Rectal smooth muscle tissue (tissue), 1 donor: ENCODE data around the gene AGPAT4.

Source experiments
- H3K27ac ChIP-seq: one replicate; pipeline ENCODE4 v1.7.0; 2013; ENCODE audit warnings: low read depth, low read length, inconsistent platforms
- H3K27me3 ChIP-seq: one replicate; pipeline ENCODE4 v1.7.0; 2013; ENCODE audit warnings: low read length; ENCODE audit not compliant: control insufficient read depth, insufficient read depth
- H3K36me3 ChIP-seq: one replicate; pipeline ENCODE4 v1.7.0; 2013; ENCODE audit warnings: low read length; ENCODE audit not compliant: control insufficient read depth, insufficient read depth
- H3K4me1 ChIP-seq: one replicate; pipeline ENCODE4 v1.7.0; 2013; ENCODE audit warnings: low read length; ENCODE audit not compliant: control insufficient read depth, insufficient read depth
- H3K4me3 ChIP-seq: one replicate; pipeline ENCODE4 v1.7.0; 2013; ENCODE audit warnings: low read length
- H3K9ac ChIP-seq: one replicate; pipeline ENCODE4 v1.7.0; 2013; ENCODE audit warnings: low read length

Gene AGPAT4

GRCh38 chr6:161264181-161264580 is 9.7 kb downstream of the AGPAT4 start:
- Histone ChIP-seq H3K4me1 (peaks cover 2% of the 10 kb centered on the region), H3K4me3 (no peak overlapping the region), H3K27ac (no peak overlapping the region), H3K9ac (no peak overlapping the region), H3K36me3 (peaks cover 3% of the 10 kb centered on the region), H3K27me3 (no peaks in the 10 kb centered on the region)

GRCh38 chr6:161261816-161262215 is 12.0 kb downstream of the AGPAT4 start:
- H3K27ac ChIP-seq: no peak overlapping the region
- H3K4me3 ChIP-seq: no peak overlapping the region
- no peaks in the 10 kb centered on the region for H3K27me3 ChIP-seq
- H3K9ac ChIP-seq: no peak overlapping the region
- H3K36me3 ChIP-seq: peaks cover 3% of the 10 kb centered on the region
- H3K4me1 ChIP-seq: no peaks in the 10 kb centered on the region

GRCh38 chr6:161261325-161261724 is 12.5 kb downstream of the AGPAT4 start:
- Histone ChIP-seq H3K4me1 (no peaks in the 10 kb centered on the region), H3K27ac (no peak overlapping the region), H3K27me3 (no peaks in the 10 kb centered on the region), H3K4me3 (no peak overlapping the region), H3K9ac (no peak overlapping the region), H3K36me3 (peaks cover 3% of the 10 kb centered on the region)

GRCh38 chr6:161259302-161259701 is 14.6 kb downstream of the AGPAT4 start:
- H3K27ac ChIP-seq: no peak overlapping the region
- no peaks in the 10 kb centered on the region for H3K27me3 ChIP-seq
- peaks cover 3% of the 10 kb centered on the region for H3K36me3 ChIP-seq
- peaks cover 12% of the 10 kb centered on the region for H3K4me1 ChIP-seq
- no peak overlapping the region for H3K9ac ChIP-seq
- no peak overlapping the region for H3K4me3 ChIP-seq

- no peaks in the 10 kb centered on the region for H3K27me3 ChIP-seq
- H3K4me1 ChIP-seq: peaks cover 14% of the 10 kb centered on the region
- H3K4me3 ChIP-seq: no peak overlapping the region
- no peaks in the 10 kb centered on the region for H3K36me3 ChIP-seq
- peak overlapping the region; percentile 66 for H3K27ac ChIP-seq
- H3K9ac ChIP-seq: no peak overlapping the region
Measured at GRCh38 chr6:161257793-161258457, 15.9 kb downstream of the AGPAT4 start.

- H3K27me3 ChIP-seq: no peaks in the 10 kb centered on the region
- H3K27ac ChIP-seq: no peak overlapping the region
- H3K9ac ChIP-seq: no peak overlapping the region
- H3K4me3 ChIP-seq: no peak overlapping the region
- H3K4me1 ChIP-seq: peaks cover 14% of the 10 kb centered on the region
- no peaks in the 10 kb centered on the region for H3K36me3 ChIP-seq
Measured at GRCh38 chr6:161256407-161256806, 17.5 kb downstream of the AGPAT4 start.

- H3K9ac ChIP-seq: no peak overlapping the region
- no peak overlapping the region for H3K4me3 ChIP-seq
- H3K27ac ChIP-seq: no peak overlapping the region
Measured at GRCh38 chr6:161255518-161255917, 18.3 kb downstream of the AGPAT4 start.

GRCh38 chr6:161254464-161255253 is 19.2 kb downstream of the AGPAT4 start:
- no peak overlapping the region for H3K4me3 ChIP-seq
- H3K36me3 ChIP-seq: no peaks in the 10 kb centered on the region

More at GRCh38 chr6:161255518-161255917, 18.3 kb downstream of the AGPAT4 start:
- Histone ChIP-seq H3K27me3 (no peaks in the 10 kb centered on the region), H3K36me3 (no peaks in the 10 kb centered on the region), H3K4me1 (peaks cover 14% of the 10 kb centered on the region)

GRCh38 chr6:161254126-161254463 is 19.8 kb downstream of the AGPAT4 start:
- Histone ChIP-seq H3K4me3 (no peak overlapping the region), H3K27me3 (no peaks in the 10 kb centered on the region), H3K9ac (no peak overlapping the region), H3K4me1 (peaks cover 14% of the 10 kb centered on the region), H3K27ac (peak overlapping the region; percentile 46), H3K36me3 (no peaks in the 10 kb centered on the region)

More at GRCh38 chr6:161254464-161255253, 19.2 kb downstream of the AGPAT4 start:
- Histone ChIP-seq H3K27me3 (no peaks in the 10 kb centered on the region), H3K9ac (no peak overlapping the region), H3K4me1 (peaks cover 14% of the 10 kb centered on the region), H3K27ac (peak overlapping the region; percentile 46)

- no peaks in the 10 kb centered on the region for H3K27me3 ChIP-seq
- no peak overlapping the region for H3K27ac ChIP-seq
- no peak overlapping the region for H3K9ac ChIP-seq
- peaks cover 14% of the 10 kb centered on the region for H3K4me1 ChIP-seq
- no peak overlapping the region for H3K4me3 ChIP-seq
- H3K36me3 ChIP-seq: no peaks in the 10 kb centered on the region
Measured at GRCh38 chr6:161251345-161251744, 22.5 kb downstream of the AGPAT4 start.

- H3K36me3 ChIP-seq: no peaks in the 10 kb centered on the region
- peaks cover 2% of the 10 kb centered on the region for H3K4me1 ChIP-seq
- no peak overlapping the region for H3K27ac ChIP-seq
- H3K4me3 ChIP-seq: no peak overlapping the region
- no peaks in the 10 kb centered on the region for H3K27me3 ChIP-seq
- no peak overlapping the region for H3K9ac ChIP-seq
Measured at GRCh38 chr6:161249327-161249726, 24.5 kb downstream of the AGPAT4 start.

GRCh38 chr6:161246725-161247124 is 27.1 kb downstream of the AGPAT4 start:
- H3K27ac ChIP-seq: no peak overlapping the region
- H3K4me1 ChIP-seq: no peaks in the 10 kb centered on the region
- no peaks in the 10 kb centered on the region for H3K36me3 ChIP-seq
- no peak overlapping the region for H3K4me3 ChIP-seq
- no peak overlapping the region for H3K9ac ChIP-seq
- no peaks in the 10 kb centered on the region for H3K27me3 ChIP-seq

- Histone ChIP-seq H3K4me3 (no peak overlapping the region), H3K9ac (no peak overlapping the region), H3K27ac (no peak overlapping the region), H3K27me3 (no peaks in the 10 kb centered on the region), H3K36me3 (no peaks in the 10 kb centered on the region), H3K4me1 (no peaks in the 10 kb centered on the region)
Measured at GRCh38 chr6:161245363-161245762, 28.5 kb downstream of the AGPAT4 start.
